AG09309 (cell line): ENCODE results near the gene INPP5B.

Experiments used
- DNase-seq: peaks from one replicate; pipeline ENCODE4 v3.0.0-alpha.2; 2010; ENCODE audit warnings: low read depth
- H3K4me3 ChIP-seq: 2 replicates; pipeline ENCODE4 v1.5.1; 2011; ENCODE audit warnings: mild to moderate bottlenecking, low read depth, low read length, moderate library complexity; ENCODE audit not compliant: control insufficient read depth
- CTCF ChIP-seq: IDR thresholded peaks from 2 replicates; pipeline ENCODE4 v1.5.1; 2011; ENCODE audit warnings: mild to moderate bottlenecking, low read depth, low read length, inconsistent platforms; ENCODE audit not compliant: insufficient read depth, control insufficient read depth; ENCODE audit errors: missing control alignments

Gene INPP5B

GRCh38 chr1:37954316-37954971, 7.6 kb upstream of the INPP5B start:
- TF ChIP-seq CTCF: no peak
- no peak overlapping the region for H3K4me3 ChIP-seq
- DNase-seq: no peak

- DNase-seq: no peak
- no peak for TF ChIP-seq CTCF
- H3K4me3 ChIP-seq: no peak overlapping the region
Measured at GRCh38 chr1:37952738-37953137, 5.9 kb upstream of the INPP5B start.

- no peak for DNase-seq
- TF ChIP-seq CTCF: no peak
- H3K4me3 ChIP-seq: no peak overlapping the region
Measured at GRCh38 chr1:37951783-37952624, 5.2 kb upstream of the INPP5B start.

- no peak for TF ChIP-seq CTCF
- no peak for DNase-seq
- H3K4me3 ChIP-seq: no peak overlapping the region
Measured at GRCh38 chr1:37951041-37951782, 4.4 kb upstream of the INPP5B start.

GRCh38 chr1:37949524-37950152, 2.8 kb upstream of the INPP5B start:
- TF ChIP-seq CTCF: no peak
- no peak overlapping the region for H3K4me3 ChIP-seq
- DNase-seq: no peak

GRCh38 chr1:37948841-37949240, 2.0 kb upstream of the INPP5B start:
- H3K4me3 ChIP-seq: no peak overlapping the region
- no peak for DNase-seq
- no peak for TF ChIP-seq CTCF
